Measurements from ENCODE around the gene CTSC.
"Not testable (repeated sequence)": the region's sequence is repeated elsewhere in the genome, so short reads cannot be mapped to it uniquely, and the experiment has no call there.

Gene CTSC

GRCh38 chr11:88277349-88277915 lies 60.1 kb downstream of the CTSC start:
- DNase-seq = no peak

GRCh38 chr11:88275636-88276035 lies 61.9 kb downstream of the CTSC start:
- no peak for DNase-seq

- no peak for DNase-seq
Measured at GRCh38 chr11:88266919-88267318, 70.6 kb downstream of the CTSC start.

GRCh38 chr11:88266157-88266556 lies 71.4 kb downstream of the CTSC start:
- no peak for DNase-seq

GRCh38 chr11:88259431-88259830 lies 78.1 kb downstream of the CTSC start:
- no peak for DNase-seq

GRCh38 chr11:88252208-88252607 lies 85.3 kb downstream of the CTSC start:
- no peak for DNase-seq

- DNase-seq = no peak
Measured at GRCh38 chr11:88250566-88251242, 86.8 kb downstream of the CTSC start.

- no peak for DNase-seq
Measured at GRCh38 chr11:88249706-88250105, 87.8 kb downstream of the CTSC start.

- no peak for DNase-seq
Measured at GRCh38 chr11:88246696-88247095, 90.8 kb downstream of the CTSC start.

GRCh38 chr11:88245576-88245975 lies 92.0 kb downstream of the CTSC start:
- DNase-seq = not testable (repeated sequence)
